Suprapubic skin (tissue), 4 donors: ENCODE data around the gene RPL35A. TPM values are rescaled to one million over a fixed set of nuclear protein-coding genes. Genes with fewer than 3 reads are reported as not detected.

Source experiments
- DNase-seq, 2 donors: peaks; one replicate each; pipeline ENCODE4 v3.0.0-alpha.2; 2019; ENCODE audit warnings: low spot score in 2 of 2
- H3K27ac ChIP-seq: fragments of 200-600 bp; sonication (generic); one replicate; pipeline ENCODE4 v1.5.1; 2019
- H3K27me3 ChIP-seq: fragments of 200-600 bp; sonication (generic); one replicate; pipeline ENCODE4 v1.5.1; 2019
- H3K36me3 ChIP-seq: fragments of 200-600 bp; sonication (generic); one replicate; pipeline ENCODE4 v1.5.1; 2019
- H3K4me1 ChIP-seq: fragments of 200-600 bp; sonication (generic); one replicate; pipeline ENCODE4 v1.5.1; 2019
- H3K4me3 ChIP-seq: fragments of 200-600 bp; sonication (generic); one replicate; pipeline ENCODE4 v1.5.1; 2019; ENCODE audit warnings: mild to moderate bottlenecking
- H3K9me3 ChIP-seq: fragments of 200-600 bp; sonication (generic); one replicate; pipeline ENCODE4 v1.5.1; 2019
- EP300 ChIP-seq: sonication (generic); formaldehyde crosslinking; IDR thresholded peaks from one replicate; pipeline ENCODE4 v1.6.1; 2017; ENCODE audit warnings: antibody characterized with exemption
- POLR2A ChIP-seq, 2 donors: fragments of 450-650 bp; IDR thresholded peaks; one replicate each; pipeline ENCODE4 v1.6.1; 2017; ENCODE audit warnings: antibody characterized with exemption in 2 of 2, mild to moderate bottlenecking in 2 of 2, moderate library complexity in 2 of 2
- POLR2AphosphoS5 ChIP-seq, 3 donors: sonication (generic); formaldehyde crosslinking; IDR thresholded peaks; one replicate each; pipeline ENCODE4 v1.6.1; 2017; ENCODE audit warnings: antibody characterized with exemption in 3 of 3
- WGBS: methylation state at CpG from one replicate; pipeline ENCODE4 v1.1.5; 2018; 5-methylcytosine and 5-hydroxymethylcytosine counted together
- total RNA-seq, 4 donors: library from RNA; depleted of rRNA; stranded (reverse); fragments of >200 nt; gene quantifications; one replicate each; pipeline ENCODE4 v1.1.0, GENCODE V29; 2016
- TF ChIP-seq, protein P1 (sequence below), 2 donors: fragments of 200-600 bp in 1 of 2; fragments of 450-650 bp in 1 of 2; sonication (generic) in 1 of 2; IDR thresholded peaks; one replicate each; pipeline ENCODE4 v1.5.1; 2016 to 2019; ENCODE audit warnings: antibody characterized with exemption in 2 of 2, mild to moderate bottlenecking in 1 of 2, moderate library complexity in 1 of 2

RPL35A gene
- total RNA-seq, 4 donors from 2014 or later = 564 to 915 (median 773) TPM

DNA sequence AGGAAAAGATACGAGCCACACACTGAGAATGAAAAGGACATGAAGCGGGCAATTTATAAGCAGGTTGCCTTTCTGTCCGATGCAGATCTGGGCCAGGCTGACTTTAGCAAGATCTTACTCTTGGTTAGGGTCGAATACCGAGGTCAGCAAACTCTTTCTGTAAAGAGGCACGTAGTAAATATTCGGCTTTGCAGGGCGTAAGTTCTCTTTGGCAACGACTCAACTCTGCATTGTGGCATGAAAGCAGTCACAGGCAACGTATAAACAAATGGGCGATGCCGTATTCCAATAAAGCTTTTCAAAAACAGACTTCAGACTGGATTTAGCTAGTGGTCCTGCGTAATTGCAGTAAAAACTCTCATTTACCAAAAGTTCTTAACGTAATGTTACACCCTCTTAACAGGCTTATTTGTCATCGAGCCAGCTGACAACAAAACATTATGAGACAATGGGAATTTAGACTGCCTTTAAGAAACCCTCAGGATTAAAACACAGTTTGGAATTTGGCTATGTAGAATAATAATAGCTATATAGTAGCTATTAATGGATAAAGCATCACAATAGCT, 13.1 kb upstream of the RPL35A start:
- H3K27me3 ChIP-seq = no peaks in the 10 kb centered on the region
- no peaks in the 10 kb centered on the region for H3K4me1 ChIP-seq
- no peaks in the 10 kb centered on the region for H3K9me3 ChIP-seq
- peaks cover 2% of the 10 kb centered on the region for H3K36me3 ChIP-seq
- DNase-seq = no peak
- H3K4me3 ChIP-seq = no peak overlapping the region
- WGBS = 90% methylated on average over 15 of the region's 15 CpGs
- TF ChIP-seq POLR2AphosphoS5 (IDR thresholded peaks at IDR 0.05) = no peak
- TF ChIP-seq EP300 = no peak
- no peak for TF ChIP-seq POLR2A (IDR thresholded peaks at IDR 0.05)
- TF ChIP-seq, protein P1, sequence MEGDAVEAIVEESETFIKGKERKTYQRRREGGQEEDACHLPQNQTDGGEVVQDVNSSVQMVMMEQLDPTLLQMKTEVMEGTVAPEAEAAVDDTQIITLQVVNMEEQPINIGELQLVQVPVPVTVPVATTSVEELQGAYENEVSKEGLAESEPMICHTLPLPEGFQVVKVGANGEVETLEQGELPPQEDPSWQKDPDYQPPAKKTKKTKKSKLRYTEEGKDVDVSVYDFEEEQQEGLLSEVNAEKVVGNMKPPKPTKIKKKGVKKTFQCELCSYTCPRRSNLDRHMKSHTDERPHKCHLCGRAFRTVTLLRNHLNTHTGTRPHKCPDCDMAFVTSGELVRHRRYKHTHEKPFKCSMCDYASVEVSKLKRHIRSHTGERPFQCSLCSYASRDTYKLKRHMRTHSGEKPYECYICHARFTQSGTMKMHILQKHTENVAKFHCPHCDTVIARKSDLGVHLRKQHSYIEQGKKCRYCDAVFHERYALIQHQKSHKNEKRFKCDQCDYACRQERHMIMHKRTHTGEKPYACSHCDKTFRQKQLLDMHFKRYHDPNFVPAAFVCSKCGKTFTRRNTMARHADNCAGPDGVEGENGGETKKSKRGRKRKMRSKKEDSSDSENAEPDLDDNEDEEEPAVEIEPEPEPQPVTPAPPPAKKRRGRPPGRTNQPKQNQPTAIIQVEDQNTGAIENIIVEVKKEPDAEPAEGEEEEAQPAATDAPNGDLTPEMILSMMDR (IDR thresholded peaks at IDR 0.05) = no peak
- H3K27ac ChIP-seq = no peak overlapping the region

DNA sequence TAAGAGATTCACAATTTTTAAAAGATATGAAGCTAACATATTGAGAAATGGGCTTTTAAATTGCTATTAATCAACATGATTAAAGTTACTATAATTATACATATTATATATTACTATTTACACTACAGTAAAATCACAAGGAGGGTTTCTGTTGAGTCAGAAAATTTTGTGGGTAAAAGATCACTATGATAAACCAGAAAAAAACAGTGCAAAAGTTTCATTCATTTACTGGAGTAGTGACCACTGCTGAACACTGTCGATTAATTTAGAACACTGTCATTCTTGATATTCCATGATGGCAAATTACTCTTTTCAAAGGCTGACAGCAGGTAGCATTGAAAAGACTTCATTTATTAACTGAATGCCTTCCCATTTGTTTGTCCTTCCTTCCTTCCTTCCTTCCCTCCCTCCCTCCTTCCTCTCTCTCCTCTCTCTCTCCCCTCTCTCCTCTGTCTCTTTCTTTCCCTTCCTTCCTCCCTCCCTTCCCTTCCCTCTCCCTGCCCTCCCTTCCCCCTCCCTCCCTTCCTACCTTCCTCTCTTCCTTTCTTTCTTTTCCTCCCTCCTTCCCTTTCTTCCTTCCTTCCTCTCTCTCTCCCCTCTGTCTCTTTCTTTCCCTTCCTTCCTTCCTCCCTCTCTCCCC, 9.1 kb upstream of the RPL35A start:
- WGBS = 88% methylated on average over 1 of the region's 1 CpG
- H3K4me3 ChIP-seq = no peak overlapping the region
- H3K36me3 ChIP-seq = peaks cover 2% of the 10 kb centered on the region
- no peaks in the 10 kb centered on the region for H3K4me1 ChIP-seq
- H3K9me3 ChIP-seq = no peaks in the 10 kb centered on the region
- no peak for DNase-seq
- no peaks in the 10 kb centered on the region for H3K27me3 ChIP-seq
- no peak overlapping the region for H3K27ac ChIP-seq
- TF ChIP-seq POLR2A (IDR thresholded peaks at IDR 0.05) = no peak
- no peak for TF ChIP-seq POLR2AphosphoS5 (IDR thresholded peaks at IDR 0.05)
- TF ChIP-seq, protein P1 (IDR thresholded peaks at IDR 0.05) = no peak
- TF ChIP-seq EP300 = no peak

GRCh38 chr3:197942956-197943556, 6.9 kb upstream of the RPL35A start:
- no peak for DNase-seq
- no peak overlapping the region for H3K4me3 ChIP-seq
- H3K36me3 ChIP-seq = peaks cover 2% of the 10 kb centered on the region
- WGBS = 43% methylated on average over 2 of the region's 2 CpGs
- no peak overlapping the region for H3K27ac ChIP-seq
- H3K9me3 ChIP-seq = no peaks in the 10 kb centered on the region
- no peaks in the 10 kb centered on the region for H3K4me1 ChIP-seq
- H3K27me3 ChIP-seq = no peaks in the 10 kb centered on the region
- TF ChIP-seq POLR2AphosphoS5 (IDR thresholded peaks at IDR 0.05) = no peak
- TF ChIP-seq, protein P1 (IDR thresholded peaks at IDR 0.05) = peak; percentile 5 to 64

DNA sequence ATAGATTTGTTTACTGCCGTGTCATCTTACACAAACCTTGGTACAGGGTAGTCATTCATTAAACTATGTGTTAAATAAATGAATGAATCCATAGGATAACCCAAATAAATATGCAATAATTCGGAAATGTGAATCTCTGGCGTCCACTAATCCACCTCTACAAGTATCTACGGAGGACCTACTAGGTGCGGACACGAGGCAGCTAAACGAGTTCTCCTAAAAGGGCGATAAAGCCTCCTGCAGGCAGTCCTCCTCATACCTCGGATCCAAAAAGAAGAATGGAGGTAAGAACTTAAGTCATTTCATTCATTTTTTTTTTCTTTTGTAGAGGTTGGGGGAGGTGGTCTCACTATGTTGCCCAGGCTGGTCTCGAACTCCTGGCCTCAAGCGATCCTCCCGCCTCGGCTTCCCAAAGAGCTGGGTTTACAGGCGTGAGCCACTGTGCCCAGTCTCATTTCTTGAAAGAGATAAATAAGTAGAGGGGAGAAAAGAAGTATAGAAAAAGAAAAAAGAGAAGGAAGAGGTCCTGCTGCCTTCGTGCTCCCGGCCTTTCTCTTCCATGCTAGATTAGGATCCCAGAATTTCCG, 706 bp upstream of the RPL35A start:
- no peaks in the 10 kb centered on the region for H3K9me3 ChIP-seq
- peak overlapping the region; percentile 85 for H3K27ac ChIP-seq
- no peak for TF ChIP-seq POLR2AphosphoS5 (IDR thresholded peaks at IDR 0.05)
- TF ChIP-seq POLR2A (IDR thresholded peaks at IDR 0.05) = no peak
- TF ChIP-seq, protein P1 (IDR thresholded peaks at IDR 0.05) = no peak
- TF ChIP-seq EP300 = no peak
- H3K4me1 ChIP-seq = peaks cover 41% of the 10 kb centered on the region
- WGBS = 21% methylated on average over 17 of the region's 17 CpGs
- peak overlapping the region; percentile 65 for H3K4me3 ChIP-seq
- H3K36me3 ChIP-seq = peaks cover 28% of the 10 kb centered on the region
- no peaks in the 10 kb centered on the region for H3K27me3 ChIP-seq
- DNase-seq = no peak

GRCh38 chr3:197950677-197951061, 679 bp downstream of the RPL35A start:
- no peak for TF ChIP-seq EP300
- no peak for TF ChIP-seq POLR2AphosphoS5 (IDR thresholded peaks at IDR 0.05)
- TF ChIP-seq, protein P1 (IDR thresholded peaks at IDR 0.05) = no peak
- no peak for TF ChIP-seq POLR2A (IDR thresholded peaks at IDR 0.05)
- H3K9me3 ChIP-seq = no peaks in the 10 kb centered on the region
- WGBS = under 1% methylated on average over 11 of the region's 11 CpGs
- H3K4me3 ChIP-seq = peak overlapping the region; percentile 65
- peaks cover 42% of the 10 kb centered on the region for H3K36me3 ChIP-seq
- H3K27me3 ChIP-seq = no peaks in the 10 kb centered on the region
- peak overlapping the region; percentile 85 for H3K27ac ChIP-seq
- no peak for DNase-seq
- peaks cover 41% of the 10 kb centered on the region for H3K4me1 ChIP-seq
